Adrenal gland (tissue), 5 donors: ENCODE results near the gene SETBP1.

Source experiments
- POLR2A ChIP-seq, 2 donors: fragments of 450-650 bp; IDR thresholded peaks; one replicate each; pipeline ENCODE4 v1.6.1; 2017; ENCODE audit warnings: antibody characterized with exemption in 2 of 2, mild to moderate bottlenecking in 2 of 2, moderate library complexity in 1 of 2
- TF ChIP-seq, protein P1 (sequence below), 6 experiments: fragments of 450-650 bp in 4 of 6; fragments of 200-600 bp in 2 of 6; sonication (generic) in 1 of 6; IDR thresholded peaks; 1 replicate in 5 of 6; 2 replicates in 1 of 6; pipeline versions ENCODE4 v1.5.1 to v1.8.0; 2016 to 2021; ENCODE audit warnings: antibody characterized with exemption in 6 of 6, mild to moderate bottlenecking in 2 of 6, moderate library complexity in 1 of 6
- donor health status: DM: no; HTN: no; CAD: no.

DNA sequence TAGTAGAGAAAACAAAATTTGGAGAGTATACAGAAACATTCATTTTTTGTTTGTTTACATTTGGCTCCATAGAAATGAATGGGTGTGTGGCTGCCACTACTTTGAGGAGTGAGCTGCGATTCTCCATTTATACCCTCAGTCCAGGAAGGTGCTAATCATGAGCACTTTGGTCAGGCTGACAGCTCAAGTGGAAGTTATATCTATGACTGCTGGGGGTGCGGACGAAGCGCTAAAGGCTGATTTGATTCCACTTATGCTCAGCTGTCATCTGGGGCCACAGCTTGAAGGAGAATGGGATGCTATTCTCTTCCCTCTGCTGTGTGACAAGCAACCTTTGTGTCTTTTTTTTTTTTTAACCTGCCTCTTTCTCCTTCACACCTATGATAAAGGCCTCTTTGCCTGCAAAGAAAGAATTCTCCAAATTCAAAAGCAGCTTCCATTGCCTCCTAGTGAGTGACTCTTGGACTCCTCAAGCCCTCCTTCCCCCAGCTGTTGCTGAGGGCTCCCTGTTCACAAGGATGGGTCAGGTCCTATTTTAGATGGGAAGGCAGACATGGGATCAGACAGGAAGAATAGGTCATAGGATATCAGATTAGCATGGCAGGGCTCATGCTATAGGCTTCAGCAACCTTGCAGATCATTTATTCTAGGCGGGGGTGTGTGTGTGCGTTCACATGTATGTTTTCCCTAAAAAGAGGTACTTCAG is 201.6 kb downstream of the SETBP1 start:
- TF ChIP-seq POLR2A (IDR thresholded peaks at IDR 0.05), result no peak
- TF ChIP-seq, protein P1, sequence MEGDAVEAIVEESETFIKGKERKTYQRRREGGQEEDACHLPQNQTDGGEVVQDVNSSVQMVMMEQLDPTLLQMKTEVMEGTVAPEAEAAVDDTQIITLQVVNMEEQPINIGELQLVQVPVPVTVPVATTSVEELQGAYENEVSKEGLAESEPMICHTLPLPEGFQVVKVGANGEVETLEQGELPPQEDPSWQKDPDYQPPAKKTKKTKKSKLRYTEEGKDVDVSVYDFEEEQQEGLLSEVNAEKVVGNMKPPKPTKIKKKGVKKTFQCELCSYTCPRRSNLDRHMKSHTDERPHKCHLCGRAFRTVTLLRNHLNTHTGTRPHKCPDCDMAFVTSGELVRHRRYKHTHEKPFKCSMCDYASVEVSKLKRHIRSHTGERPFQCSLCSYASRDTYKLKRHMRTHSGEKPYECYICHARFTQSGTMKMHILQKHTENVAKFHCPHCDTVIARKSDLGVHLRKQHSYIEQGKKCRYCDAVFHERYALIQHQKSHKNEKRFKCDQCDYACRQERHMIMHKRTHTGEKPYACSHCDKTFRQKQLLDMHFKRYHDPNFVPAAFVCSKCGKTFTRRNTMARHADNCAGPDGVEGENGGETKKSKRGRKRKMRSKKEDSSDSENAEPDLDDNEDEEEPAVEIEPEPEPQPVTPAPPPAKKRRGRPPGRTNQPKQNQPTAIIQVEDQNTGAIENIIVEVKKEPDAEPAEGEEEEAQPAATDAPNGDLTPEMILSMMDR (IDR thresholded peaks at IDR 0.05), result no peak
